ENCODE results near the gene IL17RE. TPM values are rescaled to one million over a fixed set of nuclear protein-coding genes. Genes with fewer than 3 reads are reported as not detected.

IL17RE gene
- total and polyA plus RNA-seq, 9 of the 15 experiments (the other 6 are each of a cell fraction or from before 2014, with no cell fraction given), result 0.32 to 1.9 (median 0.51) TPM; not detected in 4

DNA sequence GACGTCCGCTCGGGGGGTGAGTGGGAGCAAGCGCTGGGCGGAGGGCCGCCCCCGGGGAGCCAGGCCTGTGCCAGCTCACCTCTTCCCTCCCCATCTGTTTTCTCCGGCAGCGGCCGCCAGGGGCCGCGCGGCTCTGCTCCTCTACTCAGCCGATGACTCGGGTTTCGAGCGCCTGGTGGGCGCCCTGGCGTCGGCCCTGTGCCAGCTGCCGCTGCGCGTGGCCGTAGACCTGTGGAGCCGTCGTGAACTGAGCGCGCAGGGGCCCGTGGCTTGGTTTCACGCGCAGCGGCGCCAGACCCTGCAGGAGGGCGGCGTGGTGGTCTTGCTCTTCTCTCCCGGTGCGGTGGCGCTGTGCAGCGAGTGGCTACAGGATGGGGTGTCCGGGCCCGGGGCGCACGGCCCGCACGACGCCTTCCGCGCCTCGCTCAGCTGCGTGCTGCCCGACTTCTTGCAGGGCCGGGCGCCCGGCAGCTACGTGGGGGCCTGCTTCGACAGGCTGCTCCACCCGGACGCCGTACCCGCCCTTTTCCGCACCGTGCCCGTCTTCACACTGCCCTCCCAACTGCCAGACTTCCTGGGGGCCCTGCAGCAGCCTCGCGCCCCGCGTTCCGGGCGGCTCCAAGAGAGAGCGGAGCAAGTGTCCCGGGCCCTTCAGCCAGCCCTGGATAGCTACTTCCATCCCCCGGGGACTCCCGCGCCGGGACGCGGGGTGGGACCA lies 30.4 kb downstream of the IL17RE start (continued):
- TF ChIP-seq MAZ (CRISPR knock-in tag; conservative IDR thresholded peaks at IDR 0.05 in 1 of 2, IDR thresholded peaks at IDR 0.05 in 1 of 2) (peak; percentile 83 to 85; a peak in 3 of 4 replicates), GABPB2 (CRISPR knock-in tag; conservative IDR thresholded peaks at IDR 0.05) (no peak), ZNF184 (CRISPR knock-in tag; IDR thresholded peaks at IDR 0.05) (no peak), ELF4 (CRISPR knock-in tag; IDR thresholded peaks at IDR 0.05) (0 out of 2 replicates have a peak, but pooled peaks have one; percentile 15), CTBP1 (IDR thresholded peaks at IDR 0.05; ENCODE audit: borderline replicate concordance) (peak; percentile 92), EGR1 (conservative IDR thresholded peaks at IDR 0.05) (peak; percentile 93), SPI1 (IDR thresholded peaks at IDR 0.05; ENCODE audit: borderline replicate concordance, low read depth, low read length) (no peak), ESRRA (IDR thresholded peaks at IDR 0.05; ENCODE audit: borderline replicate concordance, low read depth) (peak; percentile 64; the same call in 1 of the 2 replicates), ZNF232 (CRISPR knock-in tag; IDR thresholded peaks at IDR 0.05) (peak; percentile 78), DIDO1 (tag; IDR thresholded peaks at IDR 0.05; ENCODE audit: low read depth) (no peak), NFIC (IDR thresholded peaks at IDR 0.05) (peak; percentile 96), ZNF311 (CRISPR knock-in tag; IDR thresholded peaks at IDR 0.05) (no peak), ZNF584 (CRISPR knock-in tag; IDR thresholded peaks at IDR 0.05; ENCODE audit: low read depth) (no peak; the same call in 1 of the 2 replicates), SAP30 (IDR thresholded peaks at IDR 0.05; ENCODE audit: borderline replicate concordance, insufficient read depth, low read depth, low read length, poor library complexity, severe bottlenecking) (peak; percentile 65), ZBTB17 (CRISPR knock-in tag; IDR thresholded peaks at IDR 0.05) (peak; percentile 94), IRF9 (tag; IDR thresholded peaks at IDR 0.05) (no peak)
- TF ChIP-seq, protein P1, sequence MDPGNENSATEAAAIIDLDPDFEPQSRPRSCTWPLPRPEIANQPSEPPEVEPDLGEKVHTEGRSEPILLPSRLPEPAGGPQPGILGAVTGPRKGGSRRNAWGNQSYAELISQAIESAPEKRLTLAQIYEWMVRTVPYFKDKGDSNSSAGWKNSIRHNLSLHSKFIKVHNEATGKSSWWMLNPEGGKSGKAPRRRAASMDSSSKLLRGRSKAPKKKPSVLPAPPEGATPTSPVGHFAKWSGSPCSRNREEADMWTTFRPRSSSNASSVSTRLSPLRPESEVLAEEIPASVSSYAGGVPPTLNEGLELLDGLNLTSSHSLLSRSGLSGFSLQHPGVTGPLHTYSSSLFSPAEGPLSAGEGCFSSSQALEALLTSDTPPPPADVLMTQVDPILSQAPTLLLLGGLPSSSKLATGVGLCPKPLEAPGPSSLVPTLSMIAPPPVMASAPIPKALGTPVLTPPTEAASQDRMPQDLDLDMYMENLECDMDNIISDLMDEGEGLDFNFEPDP (CRISPR knock-in tag; IDR thresholded peaks at IDR 0.05), result peak; percentile 84; the same call in 1 of the 2 replicates
- TF ChIP-seq, protein P2, sequence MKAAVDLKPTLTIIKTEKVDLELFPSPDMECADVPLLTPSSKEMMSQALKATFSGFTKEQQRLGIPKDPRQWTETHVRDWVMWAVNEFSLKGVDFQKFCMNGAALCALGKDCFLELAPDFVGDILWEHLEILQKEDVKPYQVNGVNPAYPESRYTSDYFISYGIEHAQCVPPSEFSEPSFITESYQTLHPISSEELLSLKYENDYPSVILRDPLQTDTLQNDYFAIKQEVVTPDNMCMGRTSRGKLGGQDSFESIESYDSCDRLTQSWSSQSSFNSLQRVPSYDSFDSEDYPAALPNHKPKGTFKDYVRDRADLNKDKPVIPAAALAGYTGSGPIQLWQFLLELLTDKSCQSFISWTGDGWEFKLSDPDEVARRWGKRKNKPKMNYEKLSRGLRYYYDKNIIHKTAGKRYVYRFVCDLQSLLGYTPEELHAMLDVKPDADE (conservative IDR thresholded peaks at IDR 0.05; ENCODE audit: control insufficient read depth, low read depth, low read length), result peak; percentile 83; the same call in 1 of the 2 replicates
- TF ChIP-seq, protein P3, sequence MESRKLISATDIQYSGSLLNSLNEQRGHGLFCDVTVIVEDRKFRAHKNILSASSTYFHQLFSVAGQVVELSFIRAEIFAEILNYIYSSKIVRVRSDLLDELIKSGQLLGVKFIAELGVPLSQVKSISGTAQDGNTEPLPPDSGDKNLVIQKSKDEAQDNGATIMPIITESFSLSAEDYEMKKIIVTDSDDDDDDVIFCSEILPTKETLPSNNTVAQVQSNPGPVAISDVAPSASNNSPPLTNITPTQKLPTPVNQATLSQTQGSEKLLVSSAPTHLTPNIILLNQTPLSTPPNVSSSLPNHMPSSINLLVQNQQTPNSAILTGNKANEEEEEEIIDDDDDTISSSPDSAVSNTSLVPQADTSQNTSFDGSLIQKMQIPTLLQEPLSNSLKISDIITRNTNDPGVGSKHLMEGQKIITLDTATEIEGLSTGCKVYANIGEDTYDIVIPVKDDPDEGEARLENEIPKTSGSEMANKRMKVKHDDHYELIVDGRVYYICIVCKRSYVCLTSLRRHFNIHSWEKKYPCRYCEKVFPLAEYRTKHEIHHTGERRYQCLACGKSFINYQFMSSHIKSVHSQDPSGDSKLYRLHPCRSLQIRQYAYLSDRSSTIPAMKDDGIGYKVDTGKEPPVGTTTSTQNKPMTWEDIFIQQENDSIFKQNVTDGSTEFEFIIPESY (CRISPR knock-in tag; IDR thresholded peaks at IDR 0.05), result peak; percentile 73
- TF ChIP-seq, protein P4, sequence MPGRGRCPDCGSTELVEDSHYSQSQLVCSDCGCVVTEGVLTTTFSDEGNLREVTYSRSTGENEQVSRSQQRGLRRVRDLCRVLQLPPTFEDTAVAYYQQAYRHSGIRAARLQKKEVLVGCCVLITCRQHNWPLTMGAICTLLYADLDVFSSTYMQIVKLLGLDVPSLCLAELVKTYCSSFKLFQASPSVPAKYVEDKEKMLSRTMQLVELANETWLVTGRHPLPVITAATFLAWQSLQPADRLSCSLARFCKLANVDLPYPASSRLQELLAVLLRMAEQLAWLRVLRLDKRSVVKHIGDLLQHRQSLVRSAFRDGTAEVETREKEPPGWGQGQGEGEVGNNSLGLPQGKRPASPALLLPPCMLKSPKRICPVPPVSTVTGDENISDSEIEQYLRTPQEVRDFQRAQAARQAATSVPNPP (IDR thresholded peaks at IDR 0.05; ENCODE audit: borderline replicate concordance, insufficient read depth, insufficient read length), result no peak

All from K562 (cell line).